ENCODE data around the gene SYNJ2. TPM values are rescaled to one million over a fixed set of nuclear protein-coding genes. Genes with fewer than 3 reads are reported as not detected.

Gene SYNJ2
- total and polyA plus RNA-seq, 2 of the 4 experiments (the other 2 are of a cell fraction) = 40.8 to 45.2 TPM

- ATAC-seq (ENCODE audit: low read depth) (no peak), DNase-seq (no peak)
- no peak overlapping the region for H3K4me3 ChIP-seq (ENCODE audit: insufficient read depth, low read depth, low read length)
- no TSS peak for BruUV-seq (replicated peaks)
- H3K79me1 ChIP-seq (ENCODE audit: low read depth in 1 of 2, low read length in 2 of 2) = peaks cover 52 to 99% of the 10 kb centered on the region in 2 experiments
- H3K23ac ChIP-seq (ENCODE audit: low read depth, low read length) = peak overlapping the region; percentile 44
- ChIA-PET POLR2A (ENCODE audit: unreplicated experiment) (no interaction called here), CTCF (interaction anchor here (0.6 kb wide), 1 partner anchor 557 kb away, joined by 3 read pairs; no protein-coding TSS in a partner anchor)
- H2AK9ac ChIP-seq (replicated peaks; ENCODE audit: low read depth, low read length, poor library complexity) = no peak overlapping the region
- peak overlapping the region; percentile 43 for H4K91ac ChIP-seq (ENCODE audit: insufficient read depth, low read depth, low read length)
- intact Hi-C loops (cut with micrococcal nuclease) = no loop called here
- H3K9me3 ChIP-seq (ENCODE audit: control insufficient read depth, insufficient read depth, low read length) = no peaks in the 10 kb centered on the region
- H3K14ac ChIP-seq (replicated peaks; ENCODE audit: low read depth, low read length) = peak overlapping the region; percentile 29
- dilution Hi-C loops (cut with HindIII; ENCODE audit: low sequenced_read_pairs, unreplicated experiment) = no loop called here
- peak overlapping the region; percentile 47 for H3K4ac ChIP-seq (ENCODE audit: low read depth, low read length)
- peaks cover 68% of the 10 kb centered on the region for H3K9me1 ChIP-seq (ENCODE audit: insufficient read depth, low read length)
- peak overlapping the region; percentile 37; the same call in 1 of the 3 replicates for H2BK15ac ChIP-seq (ENCODE audit: low read depth, low read length)
- H3K27ac ChIP-seq (ENCODE audit: insufficient read depth, low read length) = peak overlapping the region; percentile 47; the same call in 1 of the 2 replicates
- TF ChIP-seq SMC3 (IDR thresholded peaks at IDR 0.05; ENCODE audit: low read depth, low read length) (no peak), FOS (IDR thresholded peaks at IDR 0.05; ENCODE audit: low read depth, low read length) (no peak), CTCF (conservative IDR thresholded peaks at IDR 0.05; ENCODE audit: low read depth, low read length) (no peak), NFE2L2 (IDR thresholded peaks at IDR 0.05; ENCODE audit: low read depth, low read length) (no peak), MXI1 (IDR thresholded peaks at IDR 0.05; ENCODE audit: borderline replicate concordance, low read depth, low read length) (no peak), RAD21 (IDR thresholded peaks at IDR 0.05; ENCODE audit: low read length) (no peak), RCOR1 (IDR thresholded peaks at IDR 0.05; ENCODE audit: insufficient replicate concordance, low read length) (no peak), CEBPB (IDR thresholded peaks at IDR 0.05; ENCODE audit: low read depth, low read length) (no peak), MAFK (IDR thresholded peaks at IDR 0.05; ENCODE audit: low read depth, low read length) (no peak), USF2 (IDR thresholded peaks at IDR 0.05; ENCODE audit: low read depth, low read length) (no peak), ELK1 (IDR thresholded peaks at IDR 0.05; ENCODE audit: borderline replicate concordance, low read depth, low read length) (no peak), BHLHE40 (IDR thresholded peaks at IDR 0.05; ENCODE audit: low read depth, low read length) (no peak), POLR2A (IDR thresholded peaks at IDR 0.05; ENCODE audit: low read depth, low read length) (no peak), MAZ (IDR thresholded peaks at IDR 0.05; ENCODE audit: borderline replicate concordance, low read depth, low read length) (no peak)
- H4K8ac ChIP-seq (ENCODE audit: low read depth in 2 of 2, low read length in 2 of 2) = peak overlapping the region in 1 of 2 experiments; percentile 72; a peak in 1 of 4 replicates
- H4K5ac ChIP-seq (ENCODE audit: low read depth, low read length) = peak overlapping the region; percentile 59; the same call in 1 of the 2 replicates
- H2AK5ac ChIP-seq (ENCODE audit: low read depth, low read length) = peak overlapping the region; percentile 89
- H3K27me3 ChIP-seq (ENCODE audit: control insufficient read depth, insufficient read depth, low read length) = no peaks in the 10 kb centered on the region
- no peak overlapping the region for H3K4me2 ChIP-seq (ENCODE audit: low read depth, low read length)
- H2BK5ac ChIP-seq (ENCODE audit: low read depth, low read length, poor library complexity, severe bottlenecking) = peak overlapping the region; percentile 12
- H3K56ac ChIP-seq (ENCODE audit: extremely low read depth, insufficient read depth, low read length) = no peak overlapping the region
- peaks cover 41% of the 10 kb centered on the region for H4K20me1 ChIP-seq (ENCODE audit: insufficient read depth, low read length)
- H2BK20ac ChIP-seq (ENCODE audit: low read depth, low read length) = peak overlapping the region; percentile 41; the same call in 1 of the 2 replicates
- H2BK120ac ChIP-seq (ENCODE audit: low read depth, low read length) = peak overlapping the region; percentile 64
- no peak overlapping the region for H2AFZ ChIP-seq (replicated peaks; ENCODE audit: low read length, poor library complexity)
- in situ Hi-C loops (cut with MboI; ENCODE audit: low sequenced_read_pairs) = no loop called here
- WGBS, 2 experiments (ENCODE audit: extremely low coverage in 2 of 2, insufficient read length in 1 of 2) = 98% methylated on average over 4 of the region's 7 CpGs; no CpG with 5 or more reads in 1 of the 2 experiments
- H3K4me1 ChIP-seq (ENCODE audit: control insufficient read depth, insufficient read depth, low read length) = peaks cover 50% of the 10 kb centered on the region
- H3K36me3 ChIP-seq (ENCODE audit: control insufficient read depth, insufficient read depth, low read length) = peaks cover 3% of the 10 kb centered on the region
- H3K9ac ChIP-seq (ENCODE audit: low read depth, low read length) = no peak overlapping the region
- peak overlapping the region; percentile 65; the same call in 1 of the 2 replicates for H3K18ac ChIP-seq (ENCODE audit: low read depth, low read length)
These were observed 30.4 kb downstream of the SYNJ2 start for GRCh38 chr6:158011980-158012566.
